ENCODE results near the gene PRRX2.

Gene PRRX2

DNA sequence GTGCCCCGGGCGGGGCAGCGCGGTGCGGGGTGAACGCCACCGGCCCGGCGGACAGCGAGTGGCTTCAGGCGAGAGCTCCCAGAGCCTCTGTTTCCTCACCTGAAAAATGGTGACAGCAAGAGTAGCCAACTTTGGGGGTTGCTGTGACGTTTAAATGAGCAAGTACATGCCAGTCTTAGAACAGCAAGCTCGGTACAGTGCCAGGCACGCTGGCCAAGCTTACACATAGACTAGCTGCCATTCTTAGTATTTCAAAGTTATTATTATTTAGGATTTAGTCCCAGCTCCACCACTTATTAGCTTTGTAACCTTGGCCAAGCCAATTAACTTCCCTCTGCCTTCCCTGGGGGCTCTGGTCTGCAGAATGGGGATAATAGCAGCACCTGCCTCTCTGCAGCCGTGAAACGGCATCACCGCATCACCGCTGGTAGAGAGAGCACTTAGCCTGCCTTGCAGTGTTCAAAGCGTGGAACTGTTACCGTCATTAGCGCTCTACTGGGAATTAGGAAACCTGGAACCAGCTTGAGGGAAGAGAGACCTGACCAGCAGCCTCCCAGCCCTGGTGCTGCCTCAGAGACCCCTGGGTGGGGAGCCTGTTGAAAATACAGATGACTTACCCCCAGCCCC is 44.7 kb upstream of the PRRX2 start, which contains the start of gene C9orf50:
TSS of gene C9orf50 (minus strand) at position 433 of the 627 bp plus-strand sequence. CDS start 527 bp downstream, outside the sequence.
- Histone ChIP-seq H3K9me2 (replicated peaks; ENCODE audit: control insufficient read depth, low read length) (no peaks in the 10 kb centered on the region), H3K79me2 (ENCODE audit: control insufficient read depth, low read length) (no peaks in the 10 kb centered on the region), H3K4me3 (ENCODE audit: low read length) (no peak within 1 kb of the TSS; the same call in 1 of the 2 replicates), H3K4me2 (ENCODE audit: low read length) (peak within 1 kb of the TSS; percentile 40), H3K27ac (ENCODE audit: low read depth, low read length) (no peak within 1 kb of the TSS), H3F3A (ENCODE audit: control insufficient read depth, insufficient read depth) (peaks cover 9% of the 10 kb centered on the region), H4K20me1 (ENCODE audit: control insufficient read depth, insufficient read depth, low read depth, low read length) (no peaks in the 10 kb centered on the region), H3K4me1 (ENCODE audit: control insufficient read depth, low read length) (peaks cover 19% of the 10 kb centered on the region), H3K9me3 (ENCODE audit: control insufficient read depth, insufficient read depth, low read length) (no peaks in the 10 kb centered on the region), H3K27me3 (ENCODE audit: control insufficient read depth, low read length) (peaks cover 31% of the 10 kb centered on the region), H3K36me3 (ENCODE audit: control insufficient read depth, low read length) (no peaks in the 10 kb centered on the region)
- TF ChIP-seq, protein P1, sequence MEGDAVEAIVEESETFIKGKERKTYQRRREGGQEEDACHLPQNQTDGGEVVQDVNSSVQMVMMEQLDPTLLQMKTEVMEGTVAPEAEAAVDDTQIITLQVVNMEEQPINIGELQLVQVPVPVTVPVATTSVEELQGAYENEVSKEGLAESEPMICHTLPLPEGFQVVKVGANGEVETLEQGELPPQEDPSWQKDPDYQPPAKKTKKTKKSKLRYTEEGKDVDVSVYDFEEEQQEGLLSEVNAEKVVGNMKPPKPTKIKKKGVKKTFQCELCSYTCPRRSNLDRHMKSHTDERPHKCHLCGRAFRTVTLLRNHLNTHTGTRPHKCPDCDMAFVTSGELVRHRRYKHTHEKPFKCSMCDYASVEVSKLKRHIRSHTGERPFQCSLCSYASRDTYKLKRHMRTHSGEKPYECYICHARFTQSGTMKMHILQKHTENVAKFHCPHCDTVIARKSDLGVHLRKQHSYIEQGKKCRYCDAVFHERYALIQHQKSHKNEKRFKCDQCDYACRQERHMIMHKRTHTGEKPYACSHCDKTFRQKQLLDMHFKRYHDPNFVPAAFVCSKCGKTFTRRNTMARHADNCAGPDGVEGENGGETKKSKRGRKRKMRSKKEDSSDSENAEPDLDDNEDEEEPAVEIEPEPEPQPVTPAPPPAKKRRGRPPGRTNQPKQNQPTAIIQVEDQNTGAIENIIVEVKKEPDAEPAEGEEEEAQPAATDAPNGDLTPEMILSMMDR (IDR thresholded peaks at IDR 0.05; ENCODE audit: low read depth, low read length, poor library complexity, severe bottlenecking) = no peak

DNA sequence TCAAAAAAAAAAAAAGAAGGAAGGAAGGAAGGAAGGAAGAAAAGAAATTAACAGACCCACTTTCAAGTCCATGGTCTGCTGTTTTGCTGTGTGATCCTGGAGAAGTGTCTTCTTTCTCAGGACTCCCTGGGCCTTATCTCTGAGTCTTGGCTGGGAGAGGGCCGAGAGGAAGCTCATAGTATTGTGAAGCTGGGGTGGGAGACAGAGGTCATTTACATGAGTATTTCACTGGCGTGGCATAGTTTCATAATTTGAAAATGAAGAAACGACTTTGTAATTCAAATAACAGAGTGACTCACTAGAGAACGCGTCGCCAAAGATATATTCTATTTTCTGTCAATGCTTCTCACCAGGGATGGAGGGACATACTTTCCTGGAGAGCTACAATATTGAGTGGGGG is 42.1 kb upstream of the PRRX2 start:
- Histone ChIP-seq H3K9me2 (replicated peaks; ENCODE audit: control insufficient read depth, low read length) (no peaks in the 10 kb centered on the region), H3K4me3 (ENCODE audit: low read length) (no peak overlapping the region), H3K79me2 (ENCODE audit: control insufficient read depth, low read length) (peaks cover 24% of the 10 kb centered on the region), H3K4me2 (ENCODE audit: low read length) (no peak overlapping the region), H3F3A (ENCODE audit: control insufficient read depth, insufficient read depth) (peaks cover 9% of the 10 kb centered on the region), H3K4me1 (ENCODE audit: control insufficient read depth, low read length) (peaks cover 33% of the 10 kb centered on the region), H3K27ac (ENCODE audit: low read depth, low read length) (no peak overlapping the region), H3K9me3 (ENCODE audit: control insufficient read depth, insufficient read depth, low read length) (no peaks in the 10 kb centered on the region), H4K20me1 (ENCODE audit: control insufficient read depth, insufficient read depth, low read depth, low read length) (peaks cover 13% of the 10 kb centered on the region), H3K27me3 (ENCODE audit: control insufficient read depth, low read length) (peaks cover 27% of the 10 kb centered on the region), H3K36me3 (ENCODE audit: control insufficient read depth, low read length) (peaks cover 23% of the 10 kb centered on the region)
- TF ChIP-seq EZH2phosphoT487 (IDR thresholded peaks at IDR 0.05; ENCODE audit: borderline replicate concordance, low read length) = no peak
- TF ChIP-seq, protein P1 (IDR thresholded peaks at IDR 0.05; ENCODE audit: low read depth, low read length, poor library complexity, severe bottlenecking) = no peak

GRCh38 chr9:129624168-129624759 is 41.2 kb upstream of the PRRX2 start:
- Histone ChIP-seq H3K9me2 (replicated peaks; ENCODE audit: control insufficient read depth, low read length) (no peaks in the 10 kb centered on the region), H3K27me3 (ENCODE audit: control insufficient read depth, low read length) (peaks cover 23% of the 10 kb centered on the region), H3K79me2 (ENCODE audit: control insufficient read depth, low read length) (peaks cover 33% of the 10 kb centered on the region), H3K9me3 (ENCODE audit: control insufficient read depth, insufficient read depth, low read length) (no peaks in the 10 kb centered on the region), H4K20me1 (ENCODE audit: control insufficient read depth, insufficient read depth, low read depth, low read length) (peaks cover 23% of the 10 kb centered on the region), H3K27ac (ENCODE audit: low read depth, low read length) (peak overlapping the region; percentile 84), H3K36me3 (ENCODE audit: control insufficient read depth, low read length) (peaks cover 32% of the 10 kb centered on the region), H3F3A (ENCODE audit: control insufficient read depth, insufficient read depth) (peaks cover 9% of the 10 kb centered on the region), H3K4me1 (ENCODE audit: control insufficient read depth, low read length) (peaks cover 38% of the 10 kb centered on the region), H3K4me2 (ENCODE audit: low read length) (peak overlapping the region; percentile 85), H3K4me3 (ENCODE audit: low read length) (peak overlapping the region; percentile 84)
- TF ChIP-seq EZH2phosphoT487 (IDR thresholded peaks at IDR 0.05; ENCODE audit: borderline replicate concordance, low read length) = no peak
- TF ChIP-seq, protein P1 (IDR thresholded peaks at IDR 0.05; ENCODE audit: low read depth, low read length, poor library complexity, severe bottlenecking) = peak; percentile 85

Measured in DOHH2 (cell line).